Epithelial cell of prostate (primary cell): Measurements from ENCODE around the gene OBSCN.

Source experiments
- DNase-seq: peaks from one replicate; pipeline ENCODE4 v3.0.0-alpha.2; 2011; ENCODE audit warnings: low read depth, low spot score
- H3K27ac ChIP-seq: fragments of 450-650 bp; 2 replicates; pipeline ENCODE4 v1.5.1; 2017; ENCODE audit warnings: mild to moderate bottlenecking

OBSCN gene

DNA sequence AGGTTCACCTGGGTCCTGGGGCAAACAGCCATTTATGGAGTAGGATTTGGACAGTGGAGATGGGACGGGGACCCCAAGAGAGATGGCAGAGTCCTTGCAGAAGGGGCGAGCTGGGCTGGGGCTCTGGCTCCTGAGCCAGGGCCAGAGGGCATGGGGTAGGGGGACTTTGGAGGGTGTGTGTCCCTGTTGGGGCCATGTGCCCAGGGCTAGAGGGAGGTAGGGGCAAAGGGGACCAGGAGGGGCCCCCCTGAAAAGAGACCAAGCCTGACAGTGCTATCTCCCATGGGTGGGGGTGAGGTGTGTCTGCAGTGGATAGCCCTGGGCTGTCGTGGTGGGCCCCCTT, 106.4 kb downstream of the OBSCN start:
- H3K27ac ChIP-seq = no peak overlapping the region
- no peak for DNase-seq

DNA sequence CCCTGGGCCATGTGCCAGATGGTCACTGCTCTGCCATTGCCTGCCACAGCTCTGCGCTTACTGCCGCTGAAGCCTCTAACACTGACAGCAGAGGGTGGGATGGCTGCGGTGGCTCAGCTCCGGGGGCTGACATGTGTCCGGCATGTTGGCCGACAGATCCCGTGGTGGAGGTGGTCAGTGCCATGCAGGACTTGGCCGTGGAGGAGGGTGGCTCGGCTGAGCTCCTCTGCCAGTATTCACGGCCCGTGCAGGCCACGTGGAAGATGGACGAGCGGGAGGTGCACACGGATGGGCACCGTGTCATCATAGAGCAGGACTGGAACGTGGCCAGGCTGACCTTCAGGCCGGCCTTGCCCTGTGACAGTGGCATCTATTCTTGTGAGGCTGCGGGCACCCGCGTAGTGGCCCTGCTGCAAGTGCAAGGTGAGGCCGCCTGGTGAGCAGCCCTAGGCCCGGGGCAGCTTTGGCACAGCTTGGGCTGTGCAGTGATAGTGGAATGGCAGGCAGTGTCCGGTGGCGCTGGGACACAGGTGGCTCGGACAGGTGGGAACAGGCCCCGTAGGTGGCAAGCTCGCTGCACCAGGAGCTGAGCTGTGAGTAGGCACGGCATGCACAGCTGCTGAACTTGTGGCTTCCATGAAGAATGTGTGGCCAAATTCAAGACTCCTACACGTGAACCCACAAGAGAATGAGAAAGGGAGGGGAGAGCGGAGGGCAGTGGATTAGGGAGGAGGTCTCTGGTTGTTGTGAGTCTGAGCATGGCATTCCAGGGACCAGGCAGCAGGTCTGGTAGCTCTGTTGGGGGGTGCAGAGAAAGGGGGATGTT, 107.0 kb downstream of the OBSCN start:
- no peak for DNase-seq
- no peak overlapping the region for H3K27ac ChIP-seq

GRCh38 chr1:228315484-228315944, 107.7 kb downstream of the OBSCN start:
- H3K27ac ChIP-seq = no peak overlapping the region
- no peak for DNase-seq

- DNase-seq = no peak
- H3K27ac ChIP-seq = no peak overlapping the region
These were observed 108.2 kb downstream of the OBSCN start for GRCh38 chr1:228315945-228316588.

DNA sequence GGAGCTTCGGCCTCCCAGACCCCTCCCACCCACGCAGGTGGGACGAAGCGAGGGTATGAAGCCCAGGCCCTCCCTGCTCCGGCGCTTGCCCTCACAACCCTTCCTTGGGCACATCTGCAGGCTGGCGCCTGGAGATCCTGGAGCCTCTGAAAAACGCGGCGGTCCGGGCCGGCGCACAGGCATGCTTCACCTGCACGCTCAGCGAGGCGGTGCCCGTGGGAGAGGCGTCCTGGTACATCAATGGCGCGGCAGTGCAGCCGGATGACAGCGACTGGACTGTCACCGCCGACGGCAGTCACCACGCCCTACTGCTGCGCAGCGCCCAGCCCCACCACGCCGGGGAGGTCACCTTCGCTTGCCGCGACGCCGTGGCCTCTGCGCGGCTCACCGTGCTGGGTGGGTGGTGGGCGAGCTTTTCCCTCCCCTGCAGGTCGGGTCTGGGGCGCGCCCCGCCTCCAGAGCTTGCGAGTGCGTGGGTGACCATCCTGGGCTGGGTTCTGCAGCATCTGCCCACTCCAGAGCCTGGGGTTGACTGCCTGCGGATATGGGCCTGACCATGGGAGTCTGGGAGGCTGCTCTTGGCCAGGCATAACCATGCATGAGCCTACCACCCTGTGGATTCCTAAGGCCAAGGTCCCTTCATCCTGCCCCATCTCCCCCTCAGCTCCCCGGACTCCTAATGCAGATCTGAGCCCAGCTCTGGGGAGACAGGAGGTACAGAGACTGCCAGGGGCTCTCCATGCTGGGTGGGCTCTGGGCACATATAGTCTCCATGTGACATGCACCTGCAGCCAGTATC, 108.9 kb downstream of the OBSCN start:
- no peak for DNase-seq
- H3K27ac ChIP-seq = no peak overlapping the region

GRCh38 chr1:228317411-228317828, 109.6 kb downstream of the OBSCN start:
- no peak overlapping the region for H3K27ac ChIP-seq
- DNase-seq = no peak

GRCh38 chr1:228317891-228318810, 110.3 kb downstream of the OBSCN start:
- no peak for DNase-seq

DNA sequence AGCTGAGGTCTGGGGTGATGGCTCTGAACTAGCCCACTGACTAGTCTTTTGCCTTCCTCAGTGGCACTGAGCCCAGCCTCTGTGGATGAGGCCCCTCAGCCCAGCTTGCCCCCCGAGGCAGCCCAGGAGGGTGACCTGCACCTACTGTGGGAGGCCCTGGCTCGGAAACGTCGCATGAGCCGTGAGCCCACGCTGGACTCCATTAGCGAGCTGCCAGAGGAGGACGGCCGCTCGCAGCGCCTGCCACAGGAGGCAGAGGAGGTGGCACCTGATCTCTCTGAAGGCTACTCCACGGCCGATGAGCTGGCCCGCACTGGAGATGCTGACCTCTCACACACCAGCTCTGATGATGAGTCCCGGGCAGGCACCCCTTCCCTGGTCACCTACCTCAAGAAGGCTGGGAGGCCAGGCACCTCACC, 111.0 kb downstream of the OBSCN start:
- DNase-seq = no peak
- no peak overlapping the region for H3K27ac ChIP-seq

More at GRCh38 chr1:228317891-228318810, 110.3 kb downstream of the OBSCN start:
- H3K27ac ChIP-seq = no peak overlapping the region

DNA sequence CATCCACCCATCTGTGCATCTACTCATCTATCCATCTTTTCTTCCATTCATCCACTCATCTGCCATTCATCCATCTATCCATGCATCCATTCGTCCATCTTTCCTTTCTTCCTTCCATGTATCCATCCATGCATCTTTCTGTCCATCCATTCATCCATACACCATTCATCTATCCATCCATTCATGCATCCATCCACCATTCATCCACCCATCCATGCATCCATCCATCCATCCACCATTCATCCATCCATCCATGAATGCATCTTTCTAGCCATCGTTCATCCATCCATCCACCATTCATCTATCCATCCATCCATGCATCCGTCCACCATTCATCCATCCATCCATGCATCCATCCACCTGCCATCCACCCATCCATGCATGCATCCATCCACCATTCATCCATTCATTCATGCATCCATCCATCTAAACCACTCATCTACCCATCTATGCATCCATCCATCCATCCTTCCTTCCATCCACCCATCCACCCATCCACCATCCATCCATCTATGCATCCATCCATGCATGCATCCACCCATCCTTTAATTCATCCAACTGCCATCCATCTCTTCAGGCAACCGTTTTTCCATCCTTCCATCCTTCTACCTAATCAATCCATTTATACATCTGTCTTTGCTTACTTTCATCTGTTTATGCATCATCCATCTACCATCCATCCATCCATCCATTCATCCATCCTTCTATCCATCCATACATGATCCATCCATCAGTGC, 111.7 kb downstream of the OBSCN start:
- no peak overlapping the region for H3K27ac ChIP-seq
- DNase-seq = no peak

- no peak for DNase-seq
- H3K27ac ChIP-seq = no peak overlapping the region
These were observed 112.5 kb downstream of the OBSCN start for GRCh38 chr1:228320394-228320793.

- no peak overlapping the region for H3K27ac ChIP-seq
- DNase-seq = no peak
These were observed 113.6 kb downstream of the OBSCN start for GRCh38 chr1:228321435-228321834.

DNA sequence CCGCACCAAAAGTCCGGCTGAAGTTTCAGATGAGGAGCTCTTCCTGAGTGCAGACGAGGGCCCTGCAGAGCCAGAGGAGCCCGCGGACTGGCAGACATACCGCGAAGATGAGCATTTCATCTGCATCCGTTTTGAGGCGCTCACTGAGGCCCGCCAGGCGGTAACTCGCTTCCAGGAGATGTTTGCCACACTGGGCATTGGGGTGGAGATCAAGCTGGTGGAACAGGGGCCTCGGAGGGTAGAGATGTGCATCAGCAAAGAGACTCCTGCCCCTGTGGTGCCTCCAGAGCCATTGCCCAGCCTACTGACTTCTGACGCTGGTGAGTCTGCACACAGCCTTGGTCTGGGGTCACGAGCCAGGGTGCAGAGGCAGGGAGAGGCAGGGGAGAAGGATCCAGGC, 114.1 kb downstream of the OBSCN start:
- no peak overlapping the region for H3K27ac ChIP-seq
- no peak for DNase-seq

DNA sequence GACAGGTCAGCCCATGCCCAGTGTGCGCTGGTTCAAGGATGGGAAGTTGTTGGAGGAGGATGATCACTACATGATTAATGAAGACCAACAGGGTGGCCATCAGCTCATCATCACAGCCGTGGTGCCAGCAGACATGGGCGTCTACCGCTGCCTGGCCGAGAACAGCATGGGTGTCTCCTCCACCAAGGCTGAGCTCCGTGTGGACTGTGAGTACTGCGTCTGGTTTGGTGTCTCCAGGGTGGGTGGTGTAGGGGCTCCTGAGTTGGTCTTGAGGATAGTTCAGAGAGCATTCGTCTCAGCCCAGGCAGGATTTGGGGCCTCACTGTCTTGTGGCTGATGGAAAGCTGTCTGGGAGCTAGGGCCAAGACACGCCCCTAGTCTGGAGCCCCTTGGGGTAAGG, 115.6 kb downstream of the OBSCN start:
- no peak for DNase-seq
- H3K27ac ChIP-seq = no peak overlapping the region

- no peak for DNase-seq
- no peak overlapping the region for H3K27ac ChIP-seq
These were observed 117.4 kb downstream of the OBSCN start for GRCh38 chr1:228325267-228325666.

DNA sequence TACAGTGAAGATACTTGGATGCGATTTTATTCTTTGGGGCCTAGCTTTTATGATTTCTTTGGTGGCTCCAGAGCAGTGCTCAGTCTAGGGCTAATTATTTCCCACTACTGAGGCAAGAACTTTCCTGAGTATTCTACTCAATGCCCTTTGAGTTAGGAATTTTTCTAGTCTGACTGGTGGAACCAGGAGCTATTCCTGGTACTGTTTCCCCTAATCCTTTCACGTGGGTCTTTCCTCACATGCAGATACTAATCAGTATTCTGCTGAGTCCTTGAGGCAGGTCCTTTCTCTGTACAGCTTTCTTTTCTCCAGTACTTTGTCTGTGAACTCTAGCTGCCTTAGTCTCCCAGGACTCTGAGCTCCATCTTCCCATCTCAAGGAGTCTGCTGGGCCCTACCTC, 122.0 kb downstream of the OBSCN start:
- DNase-seq = no peak
- no peak overlapping the region for H3K27ac ChIP-seq

- DNase-seq = no peak
- H3K27ac ChIP-seq = no peak overlapping the region
These were observed 125.2 kb downstream of the OBSCN start for GRCh38 chr1:228332797-228333738.

DNA sequence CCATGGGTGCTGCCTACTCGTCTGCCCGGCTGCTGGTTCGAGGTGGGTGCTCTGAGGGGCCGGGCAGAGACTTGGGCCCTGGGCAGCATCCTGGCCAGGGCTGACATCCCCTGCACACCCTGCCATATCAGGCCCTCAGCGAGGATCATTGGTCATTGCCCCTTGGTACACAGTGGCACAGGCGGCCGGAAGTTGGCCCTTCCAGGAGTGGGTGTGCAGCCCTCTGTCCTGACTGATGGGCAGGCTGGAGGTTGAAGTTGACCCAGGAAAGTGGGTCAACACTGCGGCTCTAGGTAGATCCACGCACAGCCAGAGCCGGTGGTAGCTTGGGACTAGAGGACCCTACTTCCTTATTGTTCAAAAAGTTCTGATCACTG, 125.9 kb downstream of the OBSCN start:
- DNase-seq = no peak
- no peak overlapping the region for H3K27ac ChIP-seq

- DNase-seq = no peak
- H3K27ac ChIP-seq = no peak overlapping the region
These were observed 126.5 kb downstream of the OBSCN start for GRCh38 chr1:228334226-228334935.
